Stimulated activated naive CD4-positive, alpha-beta T cell treated with Interleukin-2 at 50 U/mL for 16 hours (primary cell): ENCODE results near the gene DTHD1.

Experiments
- DNase-seq: peaks from one replicate; lab custom pipeline; 2025; lab: John Stamatoyannopoulos, UW

DTHD1 gene

DNA sequence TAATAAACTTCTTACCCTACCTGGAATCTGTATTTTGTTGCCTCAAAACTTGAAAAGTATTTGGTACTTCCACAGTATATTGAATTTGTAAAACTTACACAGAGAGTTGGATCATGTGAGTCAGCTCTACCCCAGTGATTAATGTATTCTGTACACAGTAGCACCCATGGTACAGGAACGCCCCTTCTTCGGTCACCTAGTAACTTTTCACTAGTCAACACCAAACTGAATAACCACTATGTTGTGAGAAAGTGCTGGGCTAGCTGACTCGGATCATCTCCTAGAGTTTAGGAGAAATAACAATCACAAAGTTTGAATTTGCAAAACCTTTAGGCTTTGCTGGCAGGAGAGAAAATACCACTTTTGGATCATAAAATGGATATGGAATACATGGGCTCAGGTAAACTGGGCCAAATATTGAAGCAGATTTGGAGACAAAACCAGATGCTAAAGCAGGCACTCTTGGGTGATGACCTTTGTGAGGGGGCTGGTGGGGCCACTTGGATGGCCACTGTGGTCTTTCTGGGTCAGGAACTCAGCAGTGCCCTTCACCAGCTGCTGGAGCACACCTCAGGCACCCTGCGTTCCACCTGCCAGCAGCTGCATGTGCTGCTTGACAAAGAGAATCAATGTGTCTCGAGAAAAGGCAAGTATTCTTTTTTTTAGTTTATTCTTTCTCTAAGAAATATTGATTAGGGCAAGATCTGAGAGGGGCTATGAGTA lies at the start of gene DTHD1:
Gene DTHD1 (plus strand): TSS at position 233 of the 723 bp plus-strand sequence. CDS start 143 bp downstream, at position 376.
- DNase-seq, result peak; percentile 23

DNA sequence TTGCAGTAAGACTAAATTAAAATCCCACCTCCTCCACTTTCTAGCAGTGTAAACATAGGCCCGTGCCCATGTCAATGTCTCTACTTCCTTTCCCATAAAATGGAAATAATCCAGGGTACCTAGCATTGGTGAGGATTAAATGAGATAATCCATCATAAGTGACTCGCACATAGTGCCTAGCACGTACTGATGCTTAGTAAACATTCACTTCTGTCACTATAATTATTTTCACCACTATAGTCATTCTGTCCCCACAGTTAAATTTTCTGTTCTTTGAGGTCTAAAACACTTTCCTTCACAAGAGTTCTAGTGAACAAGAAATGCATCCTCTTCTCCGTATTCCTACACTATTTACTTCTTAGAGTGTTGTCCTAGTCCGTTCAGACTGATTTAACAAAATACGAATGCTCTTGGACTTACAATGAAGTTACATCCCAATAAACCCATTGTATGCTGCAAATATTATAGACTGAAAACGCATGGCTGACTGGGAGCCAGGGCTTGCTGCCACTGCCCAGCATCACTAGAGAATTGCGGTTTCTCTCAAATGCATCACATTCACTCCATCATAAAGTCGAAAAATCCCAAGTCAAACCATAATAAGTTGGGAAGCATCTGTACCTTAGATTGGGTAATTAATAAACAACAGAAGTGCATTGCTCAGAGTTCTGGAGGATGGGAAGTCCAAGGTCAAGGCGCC lies 47.7 kb upstream of the DTHD1 start:
- DNase-seq, result no peak

DNA sequence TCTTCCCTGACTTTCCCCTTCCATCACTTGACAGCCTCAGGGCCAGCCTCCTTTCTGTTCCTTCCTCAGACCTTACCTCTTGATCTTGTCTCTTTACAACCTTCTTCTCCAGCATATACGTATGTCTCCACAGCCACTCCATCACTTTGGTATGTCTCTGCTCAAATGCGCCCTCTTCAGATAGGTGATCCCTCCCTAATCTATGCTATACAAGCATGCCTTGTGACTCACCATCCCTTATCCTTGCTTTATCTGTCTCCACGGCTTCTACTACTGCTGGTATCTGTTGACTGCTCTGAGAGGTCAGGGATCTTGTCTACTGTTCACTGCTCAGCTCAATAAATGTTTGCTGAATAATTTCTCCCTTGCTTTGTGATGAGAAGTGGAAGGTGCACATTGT lies 46.1 kb upstream of the DTHD1 start:
- no peak for DNase-seq

- no peak for DNase-seq
These were observed 45.3 kb upstream of the DTHD1 start for GRCh38 chr4:36236159-36236558.

- DNase-seq, result no peak
These were observed 43.8 kb upstream of the DTHD1 start for GRCh38 chr4:36237366-36238313.

- DNase-seq, result no peak
These were observed 39.6 kb upstream of the DTHD1 start for GRCh38 chr4:36241771-36242170.

DNA sequence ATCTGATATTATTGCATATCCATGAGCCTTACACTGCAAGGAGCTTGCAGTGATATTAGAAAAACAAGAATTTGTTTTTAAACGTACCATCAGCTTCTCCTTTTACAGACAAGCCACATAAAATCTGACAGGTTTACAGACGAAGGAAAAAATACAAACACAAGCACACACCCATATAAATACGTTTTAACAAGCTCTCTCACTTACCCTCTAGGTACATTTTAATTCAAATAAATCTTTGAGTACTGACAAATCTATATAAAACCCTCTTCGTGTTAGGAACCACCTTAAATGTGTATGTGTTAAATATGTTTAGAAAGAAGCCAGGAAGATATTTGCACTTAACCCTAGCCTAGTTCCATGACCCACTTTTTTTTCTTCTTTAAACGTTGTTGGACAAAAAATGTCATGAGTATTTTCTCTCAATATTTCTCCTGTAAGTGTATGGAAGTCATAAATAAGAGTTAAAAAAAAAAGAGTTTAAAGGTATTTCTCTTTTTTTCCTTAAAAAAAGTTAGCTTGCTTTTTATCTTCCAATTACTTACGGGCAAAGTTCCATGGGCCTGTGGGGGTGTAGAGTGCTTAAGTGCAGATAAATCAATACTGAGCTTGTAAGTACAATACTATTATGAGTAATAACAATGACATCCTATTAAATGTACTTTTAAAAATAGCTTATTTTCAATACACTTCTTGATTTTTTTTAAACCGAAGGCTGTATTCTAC lies 38.6 kb upstream of the DTHD1 start:
- DNase-seq, result no peak

DNA sequence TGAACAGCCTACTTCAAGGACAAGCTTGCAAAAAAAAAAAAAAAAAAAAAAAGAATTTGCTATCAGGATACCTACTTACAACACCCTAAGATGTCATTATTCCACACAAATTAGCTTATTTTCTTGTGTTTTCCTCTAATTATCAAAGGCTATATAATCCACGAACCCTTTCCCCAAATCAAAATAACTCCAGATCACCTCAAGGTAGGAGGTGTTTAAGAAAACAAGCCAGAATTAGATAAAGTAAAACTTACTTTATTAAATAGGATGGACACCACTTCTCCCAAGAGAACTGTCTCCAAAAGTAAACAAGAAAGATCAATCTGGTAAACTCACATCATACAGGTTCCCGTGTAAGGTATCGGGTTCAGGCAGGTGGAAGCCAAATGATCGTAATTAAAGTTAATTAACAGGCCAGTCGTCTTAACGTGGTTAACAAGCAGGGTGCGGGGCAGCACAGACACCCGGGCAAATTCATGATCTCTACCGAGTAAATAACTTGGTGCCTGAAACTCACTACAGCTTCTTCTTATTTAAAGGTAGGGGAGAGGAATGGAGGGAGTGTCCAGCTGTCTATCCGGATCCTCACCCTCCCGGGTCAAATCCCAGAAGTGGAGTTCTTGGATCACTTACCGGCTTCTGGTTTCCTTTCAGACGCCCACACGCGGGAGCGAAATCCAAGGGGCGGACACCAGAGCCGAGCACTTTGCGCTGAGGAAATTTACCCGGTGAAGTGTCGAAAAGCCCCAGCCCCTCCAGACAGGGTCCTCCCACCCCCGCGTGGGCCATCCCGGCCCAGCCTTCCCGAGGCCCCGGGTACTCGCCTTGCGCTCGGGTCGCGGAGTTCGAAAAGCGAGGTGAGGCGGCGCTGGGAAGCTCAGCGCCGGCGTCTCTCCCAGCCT lies 37.8 kb upstream of the DTHD1 start:
- peak; percentile 52 for DNase-seq

- DNase-seq, result peak; percentile 76
These were observed 36.9 kb upstream of the DTHD1 start, which contains the start of gene ARAP2 for GRCh38 chr4:36244257-36245082. ARAP2 (minus strand) TSS chr4:36244514; CDS start chr4:36229486, 15,028 bp downstream.

GRCh38 chr4:36249610-36250009 lies 31.8 kb upstream of the DTHD1 start:
- no peak for DNase-seq

- no peak for DNase-seq
These were observed 29.4 kb upstream of the DTHD1 start for GRCh38 chr4:36251983-36252382.

GRCh38 chr4:36254371-36254770 lies 27.0 kb upstream of the DTHD1 start:
- DNase-seq, result no peak

GRCh38 chr4:36255577-36255976 lies 25.8 kb upstream of the DTHD1 start:
- DNase-seq, result peak; percentile 45

DNA sequence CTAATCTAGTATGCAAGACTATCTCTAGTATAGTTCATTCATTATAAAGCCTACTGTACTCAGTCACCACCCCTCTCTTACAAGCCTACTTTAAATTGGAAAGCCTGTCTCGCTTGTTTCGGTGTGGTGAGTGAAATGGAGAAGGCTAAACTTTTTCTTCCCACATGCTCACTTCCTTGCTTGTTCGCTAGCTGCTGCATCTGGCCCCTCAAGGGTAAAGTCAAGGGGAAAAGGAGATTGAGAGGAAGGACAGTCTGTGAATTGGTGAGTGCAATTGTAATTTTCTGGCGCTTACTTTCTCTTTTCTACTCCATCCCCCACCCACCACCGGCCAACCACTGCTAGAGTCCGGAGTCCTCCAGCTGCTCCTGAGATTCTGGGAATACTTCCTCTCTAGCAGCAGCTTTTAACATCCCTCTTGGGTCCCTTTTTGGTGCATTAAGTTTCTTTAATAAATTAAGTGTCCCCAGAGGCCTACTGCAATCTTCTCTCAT lies 25.0 kb upstream of the DTHD1 start:
- no peak for DNase-seq

GRCh38 chr4:36260731-36261130 lies 20.7 kb upstream of the DTHD1 start:
- DNase-seq, result no peak

DNA sequence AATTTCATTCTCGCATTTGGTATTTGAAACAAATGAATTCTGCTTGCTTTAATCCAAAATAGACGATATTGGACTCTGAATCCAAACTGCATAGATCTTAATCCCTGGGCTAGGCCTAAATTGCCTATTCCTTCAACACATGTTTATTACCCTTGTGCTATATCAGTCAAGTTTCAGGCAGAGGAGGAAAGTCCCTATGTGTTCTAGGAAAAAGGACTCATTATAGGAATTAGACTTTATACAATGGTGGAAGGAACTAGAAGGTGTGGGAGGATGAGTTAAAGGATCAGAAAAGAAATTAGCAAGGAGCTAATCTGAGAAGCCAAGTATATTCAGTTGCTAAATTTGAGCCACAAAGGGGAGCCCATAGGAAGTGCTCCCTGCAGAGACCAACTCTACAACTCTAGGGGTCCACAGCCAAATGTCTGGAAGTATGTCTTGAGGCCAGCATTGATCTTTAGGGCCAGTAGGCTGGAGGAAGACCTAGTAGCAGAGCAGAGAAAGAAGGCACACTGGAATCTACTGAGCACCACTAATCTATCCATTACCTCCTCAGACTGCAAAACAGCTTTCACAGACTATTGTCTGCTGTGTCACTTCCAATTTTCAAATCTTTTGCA lies 17.1 kb upstream of the DTHD1 start:
- no peak for DNase-seq

DNA sequence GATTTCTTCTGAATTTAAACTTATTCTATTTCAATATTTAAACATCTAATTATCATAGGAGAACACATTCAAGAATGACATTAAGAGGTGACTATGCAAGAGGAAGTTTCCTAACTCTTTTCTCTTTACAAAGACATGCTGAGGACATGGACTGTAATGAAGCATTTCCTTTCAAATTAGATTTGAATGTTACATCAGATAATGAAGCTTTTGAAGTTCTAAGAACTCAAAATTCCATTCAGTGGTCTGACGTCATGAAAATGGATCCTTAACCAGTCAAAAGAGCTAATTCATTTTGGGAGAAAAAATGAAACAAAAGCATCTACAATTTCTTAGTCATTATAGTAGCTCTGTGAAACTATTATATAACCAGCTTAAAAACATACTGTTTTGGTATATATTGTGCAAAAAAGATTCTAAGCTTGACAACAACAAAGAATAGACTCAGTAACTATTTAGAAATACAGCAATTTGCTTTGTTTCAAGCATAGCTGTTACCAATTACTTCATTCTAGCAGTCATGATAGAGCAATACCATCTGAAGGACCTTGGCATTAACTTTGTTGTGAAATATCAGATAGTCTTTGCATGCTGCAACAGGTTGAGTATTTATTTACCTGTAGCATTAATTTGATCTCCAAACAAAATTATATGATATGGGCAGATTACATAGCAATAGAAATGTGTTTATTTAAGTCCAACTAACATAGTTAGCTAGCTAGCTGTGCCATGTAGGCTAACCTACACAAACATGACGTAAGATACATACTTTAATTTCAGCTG lies 13.7 kb upstream of the DTHD1 start:
- no peak for DNase-seq

DNA sequence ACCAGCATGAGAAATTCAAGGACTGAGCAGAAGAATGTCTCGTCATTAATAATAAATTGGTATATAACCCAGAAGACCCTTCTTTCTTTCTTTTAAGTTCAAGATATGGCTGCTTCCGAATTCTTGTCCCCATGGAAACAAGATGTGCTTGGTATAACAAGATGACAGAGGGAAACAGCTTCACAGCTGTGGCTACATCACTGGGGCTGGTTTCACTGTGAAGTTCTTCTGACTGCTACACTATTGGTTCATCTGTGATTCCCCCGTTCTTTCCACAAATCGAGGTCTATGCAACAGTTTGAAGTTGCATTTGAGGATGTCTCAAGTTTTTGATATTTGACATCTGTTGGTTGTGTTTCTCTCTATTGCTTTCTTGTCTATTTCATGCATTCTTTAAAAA lies 12.3 kb upstream of the DTHD1 start:
- DNase-seq, result peak; percentile 10
